NCI-H69 (cell line): ENCODE measurements around the gene FAM72A.
"Not testable (repeated sequence)": the region's sequence is repeated elsewhere in the genome, so short reads cannot be mapped to it uniquely, and the experiment has no call there.

Experiments used
- DNase-seq: peaks from one replicate; lab custom pipeline; 2025; lab: John Stamatoyannopoulos, UW

Gene FAM72A

DNA sequence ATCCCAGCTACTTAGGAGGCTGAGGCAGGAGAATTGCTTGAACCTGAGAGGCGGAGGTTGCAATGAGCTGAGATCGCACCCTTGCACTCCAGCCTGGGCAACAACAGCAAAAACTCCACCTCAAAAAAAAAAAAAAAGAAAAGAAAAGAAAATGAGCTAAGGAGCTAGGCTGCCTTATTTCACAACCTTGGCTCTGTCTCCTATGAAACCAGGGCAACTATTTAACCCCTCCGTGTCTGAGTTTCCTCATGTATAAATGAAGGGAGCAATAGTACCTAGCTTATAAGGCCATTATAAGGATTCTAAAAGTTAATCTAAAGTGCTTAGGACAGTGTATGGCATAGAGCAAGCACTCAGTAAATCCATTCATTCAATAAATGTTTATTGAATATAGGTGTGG is 32.8 kb downstream of the FAM72A start:
- DNase-seq, result not testable (repeated sequence)

DNA sequence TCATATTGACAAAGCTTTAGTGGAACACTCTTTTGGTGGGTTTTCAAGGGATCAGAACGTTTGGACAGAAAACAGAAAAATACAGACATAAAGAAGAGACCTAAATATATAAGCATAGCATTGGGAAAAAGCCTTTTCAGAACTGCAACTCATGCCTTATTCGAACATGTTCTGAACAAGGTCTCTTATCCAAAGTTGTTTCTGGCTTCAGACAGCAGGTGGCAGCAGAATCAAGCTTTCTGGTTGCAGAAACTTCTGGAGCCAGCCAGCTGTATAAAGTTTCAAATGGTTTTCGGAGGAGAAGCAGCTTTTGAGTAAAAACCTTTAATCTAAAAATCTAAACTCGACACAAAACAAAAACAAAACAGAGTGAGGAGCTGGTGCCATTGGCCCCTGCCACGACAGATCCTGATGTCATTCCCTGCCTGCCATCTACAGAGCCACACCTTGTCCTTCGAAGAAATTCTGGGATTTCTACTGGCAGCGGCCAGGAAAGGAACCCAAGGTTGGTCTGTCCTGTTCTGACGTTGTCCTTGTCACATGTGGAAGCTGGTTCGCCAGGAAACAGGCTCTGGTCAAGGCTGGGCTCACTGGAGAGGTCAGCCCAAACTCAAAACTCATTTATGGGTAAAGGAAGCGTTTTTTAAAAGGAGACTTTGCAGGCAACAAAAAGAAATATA is 35.1 kb downstream of the FAM72A start:
- DNase-seq, result not testable (repeated sequence)

DNA sequence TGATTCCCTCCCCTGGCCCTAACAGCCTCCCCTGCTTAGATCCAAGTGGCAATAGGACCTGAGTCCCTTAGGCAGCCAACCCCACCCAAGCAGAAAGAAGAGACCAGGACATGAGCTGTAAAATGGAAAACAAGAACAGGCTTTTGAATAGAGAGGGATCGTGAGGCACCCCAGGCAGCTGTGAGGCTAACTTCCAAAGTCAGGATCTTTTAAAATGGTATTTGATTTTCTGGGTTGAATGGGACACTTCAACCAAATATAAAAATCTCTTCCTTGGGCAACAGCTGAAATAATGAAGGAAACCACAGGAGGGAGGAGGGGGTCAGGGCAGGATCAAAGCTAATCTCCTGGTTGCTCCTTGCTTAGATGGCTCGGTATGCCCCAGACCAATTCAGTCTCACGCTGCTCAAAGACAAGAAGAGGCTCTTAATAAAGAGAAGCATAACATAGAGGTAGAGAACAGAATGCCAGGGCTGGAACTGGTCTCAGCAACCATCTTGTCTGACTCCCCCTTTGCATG is 56.8 kb downstream of the FAM72A start:
- DNase-seq, result no peak

DNA sequence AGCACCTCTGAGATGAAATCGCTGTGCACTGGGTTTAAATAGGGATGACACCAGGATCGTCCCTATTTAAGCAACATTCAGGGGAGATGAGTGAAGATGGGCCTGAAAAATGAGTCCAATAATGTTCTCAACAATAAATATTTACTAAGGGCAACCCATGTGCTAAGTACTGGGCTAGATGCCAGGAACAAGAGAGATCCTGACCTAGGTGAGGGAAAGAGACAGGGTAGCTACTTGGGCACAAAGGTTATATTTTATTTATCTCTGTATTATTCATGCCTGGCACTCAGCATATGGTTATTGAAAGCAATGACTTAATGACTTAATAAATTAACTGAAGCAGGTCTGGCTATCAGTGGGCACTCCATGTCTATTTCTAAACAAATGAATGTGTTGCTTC is 58.0 kb downstream of the FAM72A start:
- DNase-seq, result peak; percentile 54

DNA sequence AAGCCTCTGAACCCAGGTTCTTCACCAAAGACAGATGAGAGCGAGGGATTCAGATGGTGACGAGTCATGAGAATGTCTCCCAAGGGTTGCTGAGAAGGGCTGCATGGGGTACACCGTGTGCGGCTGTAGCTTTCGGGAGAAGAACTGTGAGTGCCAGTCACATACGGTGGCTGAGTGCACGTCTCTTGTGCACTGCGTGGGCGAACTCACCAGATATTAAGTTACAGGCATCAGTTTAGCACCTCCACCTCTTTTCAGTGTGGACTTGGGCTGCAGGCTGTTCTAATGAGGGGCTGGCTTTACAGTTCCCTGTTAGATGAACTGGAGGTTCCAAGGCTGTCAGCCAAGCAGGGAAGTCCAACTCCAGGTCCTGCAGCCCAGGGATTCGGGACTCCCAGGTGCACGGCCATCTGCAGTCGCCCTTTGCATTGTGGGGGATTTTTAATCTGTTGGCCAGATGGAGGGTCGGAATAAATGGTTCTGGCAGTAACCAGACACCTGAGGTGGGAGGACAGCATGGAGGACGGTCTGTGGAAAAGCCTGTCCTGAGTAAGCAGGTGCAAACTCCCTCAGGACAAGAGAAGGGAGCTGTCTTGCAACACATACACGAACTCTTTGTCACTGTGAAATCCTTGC is 59.0 kb downstream of the FAM72A start:
- peak; percentile 65 for DNase-seq

DNA sequence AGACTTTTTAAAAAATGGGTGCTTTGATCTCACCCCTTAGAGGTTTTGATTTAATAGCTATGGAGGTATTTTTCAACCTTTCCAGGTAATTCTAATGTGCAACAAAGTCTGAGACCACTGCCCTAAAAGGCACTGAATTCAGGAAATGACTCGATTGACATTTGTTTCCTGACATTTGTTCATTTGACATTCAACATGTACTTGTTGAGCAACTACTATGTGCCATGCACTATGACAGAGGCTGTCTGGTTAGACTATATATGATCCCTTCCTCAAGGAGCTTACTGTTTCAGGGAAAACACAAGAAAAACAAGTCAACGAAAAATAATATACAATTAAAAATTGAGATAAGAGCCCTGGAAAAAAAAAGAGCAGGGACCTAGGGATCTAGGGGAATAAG is 59.9 kb downstream of the FAM72A start:
- no peak for DNase-seq

DNA sequence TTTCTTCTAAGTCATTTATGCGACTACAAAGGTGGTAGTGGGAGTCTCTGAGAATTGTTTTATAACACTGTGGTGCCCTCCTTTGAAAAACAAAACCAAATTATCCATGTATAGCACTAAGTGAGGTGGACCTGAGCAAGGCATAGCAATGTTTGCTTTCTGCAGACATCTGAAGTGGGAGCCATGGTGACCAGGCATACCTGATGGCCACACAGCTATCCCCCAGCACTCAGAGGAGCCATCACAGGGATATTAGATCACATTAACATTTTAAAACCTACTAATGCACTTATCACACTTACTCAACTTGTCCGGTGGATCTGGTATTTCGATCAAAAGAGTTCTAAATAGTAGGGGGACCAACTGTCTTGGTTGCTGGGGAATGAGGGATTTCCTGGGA is 60.6 kb downstream of the FAM72A start:
- no peak for DNase-seq

DNA sequence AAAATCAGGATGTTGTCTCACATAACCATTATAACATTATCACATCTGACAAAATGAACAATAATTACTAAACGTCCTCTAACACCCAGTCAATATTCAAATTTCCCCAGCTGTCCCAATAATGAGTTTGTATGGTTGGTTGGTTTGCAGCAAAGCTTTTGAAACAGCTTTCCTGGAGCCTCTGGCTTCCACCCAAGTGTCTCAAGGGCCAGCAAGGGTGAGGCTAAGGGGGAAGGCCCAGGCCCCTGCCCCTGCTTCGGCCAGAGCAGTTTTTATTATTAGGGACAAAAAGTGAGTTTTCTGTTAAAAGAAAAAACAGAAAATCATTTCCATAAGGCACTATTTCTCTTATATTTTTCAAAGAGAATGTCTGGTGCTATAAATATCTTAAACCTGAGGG is 66.4 kb downstream of the FAM72A start:
- peak; percentile 12 for DNase-seq
